Stimulated activated CD8-positive, alpha-beta memory T cell treated with anti-CD3 and anti-CD28 coated beads, Interleukin-15, amount 100 ng/mL, for 4 hours (primary cell): ENCODE results near the gene ANKIB1.
"Not testable (repeated sequence)": the region's sequence is repeated elsewhere in the genome, so short reads cannot be mapped to it uniquely, and the experiment has no call there.

ENCODE experiments used
- DNase-seq, 2 donors: peaks; one replicate each; pipeline ENCODE4 v3.0.0-alpha.2; 2020; ENCODE audit warnings: low read depth in 2 of 2

ANKIB1 gene

DNA sequence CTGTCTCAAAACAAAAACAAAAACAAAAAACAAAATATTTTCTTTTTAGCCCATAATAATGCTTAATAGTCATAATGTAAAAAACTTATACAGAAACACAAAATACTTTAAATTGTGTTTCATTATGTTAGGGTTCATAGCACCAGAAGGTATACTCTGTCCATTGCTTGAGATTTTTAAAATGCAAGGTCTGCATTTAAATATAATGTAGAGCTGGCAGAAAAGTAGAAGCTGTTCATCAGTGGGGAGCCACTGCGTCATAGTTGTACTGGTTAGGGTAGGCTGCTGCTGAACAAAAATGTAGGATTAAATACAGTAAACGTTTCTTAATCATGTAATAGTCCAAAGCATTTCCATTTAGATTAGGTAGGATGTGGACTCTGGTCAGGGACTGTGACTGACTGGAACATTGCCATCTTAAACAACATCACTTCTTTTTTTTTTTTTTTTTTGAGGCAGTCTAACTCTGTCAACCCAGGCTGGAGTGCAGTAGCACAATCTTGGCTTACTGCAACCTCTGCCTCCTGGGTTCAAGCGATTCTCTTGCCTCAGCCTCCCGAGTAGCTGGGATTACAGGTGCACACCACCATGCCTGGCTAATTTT, 85.2 kb downstream of the ANKIB1 start:
- DNase-seq, result no peak

DNA sequence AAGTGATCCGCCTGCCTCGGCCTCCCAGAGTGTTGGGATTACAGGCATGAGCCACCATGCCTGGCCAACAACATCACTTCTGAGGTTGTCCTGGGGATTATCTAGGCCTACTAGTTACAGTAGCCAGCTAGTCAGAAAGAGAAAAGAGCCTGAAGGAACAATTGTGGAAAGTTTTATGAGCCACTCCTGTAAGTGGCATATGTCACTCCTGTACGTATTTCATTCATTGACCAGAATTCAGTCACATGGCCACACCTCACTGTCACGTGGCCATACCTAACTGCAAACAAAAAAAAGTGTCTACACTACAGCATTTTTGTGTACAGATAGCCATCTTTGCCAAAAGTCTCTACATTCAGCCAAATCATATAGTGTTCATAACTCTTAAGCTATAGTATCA, 85.7 kb downstream of the ANKIB1 start:
- DNase-seq, result no peak

DNA sequence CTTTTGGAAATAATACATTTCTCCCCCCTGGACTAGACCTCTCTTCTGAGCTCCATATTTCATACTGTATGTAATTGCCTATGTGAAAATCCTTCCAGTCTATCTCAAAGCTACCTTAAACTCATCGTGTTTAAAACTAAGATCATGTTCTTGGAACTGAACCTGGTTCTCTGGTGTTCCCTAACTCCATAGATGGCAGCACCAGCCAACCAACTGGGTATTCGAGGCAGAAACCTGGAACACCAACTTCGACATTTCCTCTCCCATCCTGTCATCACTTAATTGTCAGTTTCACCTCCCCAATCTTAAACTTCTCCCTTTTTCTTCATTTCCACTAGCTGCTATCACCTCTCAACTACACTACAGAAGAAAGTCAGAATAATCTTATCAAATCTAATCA, 87.0 kb downstream of the ANKIB1 start:
- no peak for DNase-seq

DNA sequence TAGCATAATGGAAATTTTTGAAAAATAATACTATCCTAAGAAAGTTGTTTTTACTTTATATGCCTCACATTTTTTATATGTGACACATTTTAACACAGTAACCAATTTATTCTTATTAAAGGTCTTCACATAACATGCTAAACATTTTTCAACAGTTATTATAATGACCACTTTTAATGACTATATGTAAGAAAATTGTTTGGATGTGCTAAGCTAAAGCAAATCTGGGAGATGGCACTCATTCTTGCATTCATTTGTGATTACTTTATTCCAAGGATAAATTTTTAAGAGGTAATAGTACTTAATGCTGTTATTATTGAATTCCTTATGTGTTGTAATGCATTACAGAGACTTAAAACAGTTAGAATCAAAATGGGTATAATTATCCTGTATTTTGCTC, 88.1 kb downstream of the ANKIB1 start:
- DNase-seq, result no peak

DNA sequence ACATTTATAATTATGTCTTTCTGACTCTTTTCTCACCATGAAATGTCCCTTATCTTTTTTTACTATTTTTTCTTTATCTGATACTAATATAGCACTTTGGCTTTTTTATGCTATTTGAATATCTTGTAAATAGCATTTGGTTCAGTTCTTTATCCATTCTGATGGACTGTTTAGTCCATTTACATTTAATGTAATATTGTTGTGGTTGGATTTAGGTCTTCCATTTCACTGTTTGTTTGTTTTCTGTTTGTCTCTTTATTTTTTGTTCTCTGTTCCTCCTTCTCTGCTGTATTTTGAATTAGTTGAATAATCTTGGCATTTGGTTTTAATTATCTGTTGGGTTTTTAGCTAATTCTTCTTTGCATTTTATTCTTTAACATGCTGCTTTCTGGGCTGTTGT, 89.8 kb downstream of the ANKIB1 start:
- DNase-seq, result no peak

DNA sequence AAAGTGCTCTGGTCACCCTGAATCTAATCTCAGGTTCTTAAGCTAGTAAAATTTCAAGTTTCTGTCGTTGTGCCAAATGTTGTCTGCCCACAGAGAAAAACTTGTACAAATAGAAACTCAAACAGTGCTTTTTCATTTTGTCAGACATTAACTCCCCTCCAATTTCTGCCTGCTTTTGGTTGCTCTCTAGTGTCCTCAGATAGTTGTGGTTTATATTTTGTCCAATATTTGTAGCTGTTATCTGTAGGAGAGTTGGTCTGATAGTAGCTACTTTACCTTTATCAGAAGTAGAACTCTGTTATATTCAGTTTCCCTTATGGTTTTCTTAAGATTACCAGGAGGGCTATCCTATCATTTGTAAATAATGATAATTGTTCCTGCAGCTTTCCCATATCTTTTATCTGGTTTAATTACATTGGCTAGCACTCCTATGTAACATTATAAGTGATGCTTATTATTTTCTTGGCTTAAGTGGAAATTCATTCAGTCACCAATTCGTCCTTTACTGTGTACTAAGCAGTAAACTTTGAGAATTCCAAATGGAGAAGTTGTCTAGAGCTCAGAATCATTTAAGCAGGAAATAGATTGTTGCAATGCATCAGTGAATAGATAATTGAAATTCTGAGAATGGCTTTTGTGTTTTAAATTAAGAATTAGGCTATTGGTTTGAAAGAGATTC, 91.0 kb downstream of the ANKIB1 start:
- DNase-seq, result no peak

DNA sequence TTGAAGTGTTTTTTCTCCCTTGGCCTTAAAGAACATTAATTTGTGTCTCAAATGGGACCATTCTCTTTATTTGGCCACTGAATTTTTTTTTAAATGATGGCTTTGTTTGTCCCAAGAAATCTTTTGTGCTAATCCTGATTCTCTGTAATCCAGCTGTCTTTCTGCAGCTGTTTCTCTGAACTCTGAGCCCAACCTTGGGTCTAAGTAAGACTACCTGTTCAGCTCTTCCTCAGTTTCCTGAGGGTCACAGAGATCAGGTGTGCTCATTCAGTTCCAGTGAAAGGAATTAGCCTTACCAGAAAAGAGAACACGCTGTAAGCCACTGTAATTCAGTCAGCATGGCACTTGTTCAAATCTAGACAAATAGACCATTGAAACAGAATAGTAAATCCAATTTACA, 94.2 kb downstream of the ANKIB1 start:
- DNase-seq, result no peak

DNA sequence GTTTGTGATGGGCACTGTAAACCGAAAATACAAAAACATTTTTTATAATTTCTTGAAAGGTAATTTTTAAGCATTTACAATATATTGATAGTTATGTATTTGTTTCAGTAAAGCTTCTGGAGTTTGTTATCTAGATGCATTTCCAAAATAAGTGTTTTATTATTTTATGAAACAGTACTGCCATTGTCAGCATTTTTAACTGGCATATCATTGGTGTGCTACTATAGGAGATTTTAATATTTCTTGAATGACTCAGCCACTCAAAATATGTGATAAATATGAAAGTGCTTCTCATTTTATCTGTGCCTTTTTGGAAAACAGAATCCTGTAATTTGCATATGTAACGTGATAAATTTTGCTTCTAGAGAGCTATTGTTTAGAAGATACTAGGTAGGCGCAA, 97.9 kb downstream of the ANKIB1 start:
- no peak for DNase-seq

DNA sequence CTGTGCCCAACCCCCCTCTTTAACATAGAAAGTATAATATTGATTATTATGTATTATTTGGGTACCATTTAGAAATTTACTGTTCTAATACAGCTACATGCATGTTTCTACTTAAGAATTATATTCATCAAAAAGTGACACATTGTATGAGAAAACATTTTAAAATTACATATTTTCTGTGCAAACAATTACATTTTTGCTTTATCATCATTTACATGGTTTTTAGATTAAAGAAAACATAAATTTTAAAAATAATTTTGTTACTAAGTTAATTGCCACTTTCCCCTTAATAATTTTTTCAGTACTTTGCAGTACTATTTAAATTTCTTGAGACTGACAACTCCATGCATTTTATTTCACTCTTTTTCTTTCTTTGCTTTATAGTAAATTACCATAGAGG, 106.2 kb downstream of the ANKIB1 start:
- DNase-seq, result no peak

DNA sequence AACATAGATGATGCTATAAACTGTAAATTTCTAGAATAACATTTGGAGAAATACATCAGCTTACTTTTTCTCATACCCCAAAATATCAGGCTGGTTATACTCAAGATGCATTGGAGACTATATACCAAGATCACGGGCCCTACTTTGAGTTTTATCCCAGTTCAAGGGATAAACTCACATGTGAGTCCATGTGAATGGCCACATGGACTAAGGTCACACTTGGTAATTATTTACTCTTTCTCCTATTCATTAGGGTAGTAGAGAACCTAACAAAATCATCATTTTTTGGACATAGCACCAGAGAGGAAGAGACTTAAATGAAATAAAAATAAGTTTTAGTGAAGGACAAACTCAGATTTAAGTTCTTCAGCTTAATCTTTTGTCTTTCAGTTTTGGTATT, 108.4 kb downstream of the ANKIB1 start:
- DNase-seq, result no peak

DNA sequence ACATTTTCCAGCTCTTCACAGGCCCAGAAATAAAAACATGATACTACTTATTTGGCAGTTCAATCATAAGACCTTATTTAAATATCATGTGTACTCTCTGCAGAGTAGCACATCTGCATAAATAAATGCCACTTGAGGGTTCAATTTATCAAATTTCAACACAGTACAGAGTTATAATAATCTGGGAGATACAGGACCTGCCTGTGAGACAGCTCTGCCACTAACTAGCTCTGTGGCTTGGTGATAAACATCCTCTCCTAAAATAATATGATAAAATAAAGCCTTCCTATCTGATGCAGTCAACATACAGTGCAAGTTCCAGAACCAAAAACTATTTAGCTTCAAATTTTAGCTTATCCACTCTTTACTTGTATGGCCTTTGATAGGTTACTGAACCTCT, 110.6 kb downstream of the ANKIB1 start:
- DNase-seq, result no peak

DNA sequence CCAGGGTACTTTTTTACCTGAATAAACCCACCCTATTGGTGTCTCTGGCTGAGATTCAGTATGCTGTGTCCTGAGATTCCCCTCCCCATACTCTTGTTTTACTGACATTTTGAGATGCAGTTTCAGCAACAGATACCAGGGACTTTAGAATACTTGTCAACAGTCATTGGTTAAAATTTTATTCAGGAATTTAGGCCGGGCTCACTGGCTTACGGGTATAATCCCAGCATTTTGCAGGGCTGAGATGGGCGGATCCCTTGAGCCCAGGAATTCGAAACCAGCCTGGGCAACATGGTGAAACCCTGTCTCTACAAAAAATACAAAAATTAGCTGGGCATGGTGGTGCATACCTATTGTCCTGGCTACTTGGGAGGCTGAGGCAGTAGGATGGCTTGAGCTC, 111.5 kb downstream of the ANKIB1 start:
- no peak for DNase-seq

DNA sequence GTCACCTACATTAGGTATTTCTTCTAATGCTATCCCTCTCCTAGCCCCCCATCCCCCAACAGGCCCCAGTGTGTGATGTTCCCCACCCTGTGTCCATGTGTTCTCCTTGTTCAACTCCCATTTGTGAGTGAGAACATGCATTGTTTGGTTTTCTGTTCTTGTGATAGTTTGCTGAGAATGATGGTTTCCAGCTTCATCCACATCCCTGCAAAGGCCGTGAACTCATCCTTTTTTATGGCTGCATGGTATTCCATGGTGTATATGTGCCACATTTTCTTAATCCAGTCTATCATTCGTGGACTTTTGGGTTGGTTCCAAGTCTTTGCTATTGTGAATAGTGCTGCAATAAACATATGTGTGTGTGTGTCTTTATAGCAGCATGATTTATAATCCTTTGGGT, 113.4 kb downstream of the ANKIB1 start:
- not testable (repeated sequence) for DNase-seq

DNA sequence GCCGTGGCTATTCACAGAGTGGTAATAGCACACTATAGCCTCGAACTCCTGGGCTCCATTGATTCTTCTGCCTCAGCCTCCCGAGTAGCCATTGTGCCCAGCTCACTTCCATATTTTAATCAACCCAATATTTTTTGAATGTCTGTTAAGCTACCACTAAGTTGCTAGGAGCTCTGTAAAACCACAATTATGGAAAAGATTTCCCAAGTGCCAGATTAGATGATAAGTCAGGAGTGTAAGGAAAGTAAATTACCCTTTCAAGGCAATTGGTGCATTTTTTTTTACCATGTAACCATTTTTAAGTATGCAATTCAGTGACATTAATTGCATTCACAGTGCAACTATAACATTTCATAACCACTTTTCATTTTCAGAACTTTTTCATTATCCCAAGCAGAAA, 114.0 kb downstream of the ANKIB1 start:
- no peak for DNase-seq

DNA sequence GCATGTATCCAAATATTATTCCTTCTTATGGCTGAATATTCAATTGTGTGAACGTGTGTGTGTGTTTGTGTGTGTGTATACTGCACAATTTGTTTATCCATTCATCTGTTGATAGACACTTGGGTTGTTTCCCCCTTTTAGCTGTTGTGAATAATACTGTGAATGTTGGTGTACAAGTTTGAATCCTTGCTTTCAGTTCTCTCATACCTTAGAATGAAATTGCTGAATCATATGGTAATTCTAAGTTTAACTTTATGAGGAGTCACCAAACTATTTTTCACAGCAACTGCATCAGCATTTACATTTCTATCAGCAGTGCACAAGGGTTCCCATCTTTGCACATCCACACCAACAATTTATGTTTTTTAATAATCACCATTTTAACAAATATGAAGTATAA, 114.6 kb downstream of the ANKIB1 start:
- no peak for DNase-seq

DNA sequence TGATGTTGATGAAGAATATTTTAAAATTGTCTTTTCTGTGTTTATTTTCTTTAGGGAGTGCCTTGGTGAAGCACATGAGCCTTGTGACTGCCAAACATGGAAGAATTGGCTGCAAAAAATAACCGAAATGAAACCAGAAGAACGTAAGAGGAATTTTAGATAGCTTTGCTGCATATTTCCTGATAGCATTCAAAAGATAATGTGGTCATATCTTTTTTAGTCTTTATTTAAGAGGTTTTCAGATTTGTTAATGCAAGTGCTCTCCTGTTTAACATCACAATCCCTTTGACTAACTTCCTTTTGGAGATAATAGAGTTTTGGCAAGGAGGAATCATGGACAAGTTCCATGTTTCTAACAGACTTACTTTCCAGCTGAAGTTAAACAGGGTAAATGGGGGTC, 116.4 kb downstream of the ANKIB1 start:
- DNase-seq, result no peak

DNA sequence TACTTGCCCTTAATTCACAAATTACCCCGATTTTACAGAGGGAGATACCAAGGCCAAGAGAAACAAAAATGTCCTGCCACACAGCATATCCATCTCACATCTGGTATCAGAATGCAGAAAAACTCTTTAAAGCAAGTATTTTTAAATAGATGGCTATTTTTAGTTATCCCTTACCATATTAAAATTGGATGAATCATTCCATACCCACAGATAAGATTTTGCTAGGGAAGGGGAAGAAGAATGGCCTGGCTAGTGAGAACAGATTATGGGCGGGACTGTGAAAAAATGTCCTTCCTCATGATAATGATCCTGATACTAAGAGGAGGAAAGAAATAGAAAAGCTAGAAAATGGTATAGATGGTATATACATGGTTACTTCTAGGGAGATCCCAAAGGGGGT, 121.0 kb downstream of the ANKIB1 start:
- no peak for DNase-seq

DNA sequence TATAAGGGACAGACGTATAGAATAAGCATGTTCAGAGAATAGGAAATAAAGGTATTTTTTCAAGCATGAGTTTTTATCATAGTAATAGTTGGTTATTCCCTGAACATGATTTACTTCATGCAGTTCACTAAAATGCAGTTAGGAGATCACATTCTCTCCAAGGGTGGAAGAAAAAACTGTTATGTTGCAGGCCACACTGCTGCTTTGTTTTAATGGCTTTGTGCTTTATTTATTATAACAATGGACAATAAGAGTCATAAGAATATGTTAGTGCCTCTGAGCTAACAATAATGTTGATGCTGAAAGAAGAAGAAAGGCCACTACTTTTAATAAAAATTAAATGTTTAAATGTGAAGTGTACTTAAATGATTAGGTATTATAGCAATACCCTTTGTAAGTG, 123.0 kb downstream of the ANKIB1 start:
- no peak for DNase-seq

DNA sequence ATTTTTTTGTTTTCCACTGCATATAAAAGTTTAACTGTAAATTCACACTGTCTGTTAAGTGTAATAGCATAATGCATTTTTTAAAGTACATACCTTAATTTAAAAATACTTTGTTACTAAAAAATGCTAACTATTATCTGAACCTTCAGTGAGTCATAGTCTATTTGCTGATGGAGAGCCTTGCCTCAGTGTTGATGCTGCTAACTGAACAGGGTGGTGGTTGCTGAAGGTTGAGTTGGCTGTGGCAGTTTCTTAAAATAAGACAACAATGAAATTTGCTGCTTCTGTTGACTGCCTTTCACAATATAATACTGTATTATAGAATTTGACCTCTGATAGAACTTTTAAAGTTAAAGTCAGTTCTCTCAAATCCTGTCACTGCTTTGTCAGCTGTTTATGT, 129.2 kb downstream of the ANKIB1 start:
- DNase-seq, result no peak

DNA sequence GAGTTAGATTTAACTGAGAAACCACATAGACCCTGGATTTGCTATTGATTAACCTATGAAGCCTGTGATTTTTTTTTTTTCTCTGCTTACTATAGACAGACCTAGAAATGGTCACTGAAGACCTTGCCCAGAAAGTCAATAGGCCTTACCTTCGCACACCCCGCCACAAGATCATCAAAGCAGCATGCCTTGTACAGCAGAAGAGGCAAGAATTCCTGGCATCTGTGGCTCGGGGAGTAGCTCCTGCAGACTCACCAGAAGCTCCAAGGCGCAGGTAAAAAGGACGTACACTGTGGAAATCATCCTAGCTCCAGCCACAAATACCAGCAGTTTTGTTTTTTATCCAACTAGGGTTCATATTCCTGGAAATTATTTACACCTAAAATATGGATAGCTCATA, 145.3 kb downstream of the ANKIB1 start:
- DNase-seq, result no peak

DNA sequence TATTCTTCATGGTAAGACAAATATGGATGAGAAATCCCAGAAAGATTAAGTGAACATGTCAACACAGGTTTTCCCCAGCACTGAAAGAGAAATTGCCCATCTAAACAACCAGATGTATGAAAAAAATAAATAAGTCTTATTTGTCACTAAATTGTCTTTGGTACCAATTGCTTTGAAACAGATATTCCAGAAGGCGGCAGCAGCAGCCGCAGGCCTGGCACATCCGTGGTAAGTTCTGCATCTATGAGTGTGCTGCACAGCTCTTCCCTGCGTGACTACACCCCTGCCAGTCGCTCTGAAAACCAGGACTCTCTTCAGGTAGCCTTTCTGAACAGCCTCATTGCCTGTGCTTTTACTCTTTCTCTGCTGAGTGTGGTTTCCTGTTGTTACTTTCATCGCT, 151.8 kb downstream of the ANKIB1 start:
- DNase-seq, result no peak

DNA sequence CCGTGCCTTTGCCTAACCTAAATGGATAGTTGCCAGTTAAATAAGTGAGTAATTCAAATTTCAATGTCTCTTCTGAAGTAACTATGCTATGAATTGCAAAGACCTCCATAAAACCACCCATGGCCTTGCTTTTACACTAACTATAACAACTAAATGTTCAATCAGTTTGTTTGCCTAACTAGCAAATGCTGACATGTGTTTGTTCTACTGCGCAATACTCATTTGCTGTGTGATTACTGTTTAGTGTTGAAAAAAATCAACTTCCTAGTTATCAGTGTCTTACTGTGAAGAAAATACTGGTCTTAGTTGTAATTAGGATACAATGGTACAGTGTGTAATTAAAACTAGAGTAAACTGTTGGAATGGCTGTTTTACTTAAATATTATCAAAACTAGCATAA, 154.2 kb downstream of the ANKIB1 start:
- DNase-seq, result no peak

DNA sequence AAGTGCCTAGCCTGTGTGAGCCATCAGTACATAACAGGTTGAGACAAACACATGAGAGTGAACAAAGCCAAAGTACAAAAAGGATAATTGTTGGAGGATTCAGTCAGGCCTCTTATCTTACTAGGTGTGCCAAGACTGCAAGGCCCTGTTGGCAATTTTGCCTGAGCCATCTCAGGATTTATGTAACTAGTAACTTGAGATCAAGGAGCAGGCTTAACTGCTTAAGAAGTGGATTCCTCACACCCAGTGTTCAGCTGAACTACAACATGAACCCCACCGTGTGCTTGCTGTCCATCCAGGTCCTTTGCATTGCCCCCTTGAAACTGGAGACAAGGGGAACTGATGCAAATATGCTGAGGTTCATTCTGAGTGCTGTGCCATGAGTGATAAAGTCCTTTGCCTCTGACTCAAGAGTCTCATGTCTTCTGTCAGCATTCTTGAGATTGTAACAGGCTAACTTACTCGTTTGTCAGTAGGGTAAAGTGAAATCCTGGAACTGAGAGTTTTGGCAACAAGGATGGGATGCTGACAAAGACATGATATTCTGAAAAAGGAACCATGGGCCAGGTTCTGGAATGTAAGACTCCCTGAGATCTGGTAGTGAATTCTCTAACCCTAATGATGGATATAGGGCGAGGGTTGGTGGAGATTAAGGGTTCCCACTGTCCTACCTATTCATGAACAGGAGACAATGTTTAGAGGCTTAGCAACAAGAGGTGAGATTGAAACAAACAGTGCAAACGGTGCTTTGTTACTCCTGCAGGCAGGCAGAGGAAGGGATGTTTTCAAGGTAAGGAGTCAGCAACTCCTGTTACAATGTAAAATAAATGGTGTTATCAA, 157.4 kb downstream of the ANKIB1 start:
- DNase-seq, result no peak
